ENCODE data around the gene PTER. TPM values are rescaled to one million over a fixed set of nuclear protein-coding genes. Genes with fewer than 3 reads are reported as not detected.

PTER gene
- total RNA-seq, 1 donor from 2014 or later, result 14.2 TPM

- Mint-ChIP-seq H3K27me3 (ENCODE audit: insufficient read depth, low read depth) (no peaks in the 10 kb centered on the region), H3K9me3 (no peaks in the 10 kb centered on the region), H3K4me1 (peaks cover 5% of the 10 kb centered on the region), H3K4me3 (no peak overlapping the region), H3K36me3 (no peaks in the 10 kb centered on the region), H3K27ac (no peak overlapping the region)
- Histone ChIP-seq H4K20me1 (ENCODE audit: low read depth) (no peaks in the 10 kb centered on the region), H3K4me1 (no peaks in the 10 kb centered on the region), H3K4me2 (no peak overlapping the region), H3K9me3 (ENCODE audit: low read depth) (no peaks in the 10 kb centered on the region), H3K27me3 (no peaks in the 10 kb centered on the region), H2AFZ (replicated peaks) (no peak overlapping the region), H3K36me3 (no peaks in the 10 kb centered on the region), H3K9ac (no peak overlapping the region), H3K79me2 (ENCODE audit: low read depth) (no peaks in the 10 kb centered on the region), H3K4me3 (no peak overlapping the region), H3F3A (ENCODE audit: low read depth) (no peaks in the 10 kb centered on the region), H3K27ac (no peak overlapping the region)
- TF ChIP-seq EZH2phosphoT487 (IDR thresholded peaks at IDR 0.05), result no peak
- no peak for TF ChIP-seq EZH2 (IDR thresholded peaks at IDR 0.05)
- TF ChIP-seq, protein P1, sequence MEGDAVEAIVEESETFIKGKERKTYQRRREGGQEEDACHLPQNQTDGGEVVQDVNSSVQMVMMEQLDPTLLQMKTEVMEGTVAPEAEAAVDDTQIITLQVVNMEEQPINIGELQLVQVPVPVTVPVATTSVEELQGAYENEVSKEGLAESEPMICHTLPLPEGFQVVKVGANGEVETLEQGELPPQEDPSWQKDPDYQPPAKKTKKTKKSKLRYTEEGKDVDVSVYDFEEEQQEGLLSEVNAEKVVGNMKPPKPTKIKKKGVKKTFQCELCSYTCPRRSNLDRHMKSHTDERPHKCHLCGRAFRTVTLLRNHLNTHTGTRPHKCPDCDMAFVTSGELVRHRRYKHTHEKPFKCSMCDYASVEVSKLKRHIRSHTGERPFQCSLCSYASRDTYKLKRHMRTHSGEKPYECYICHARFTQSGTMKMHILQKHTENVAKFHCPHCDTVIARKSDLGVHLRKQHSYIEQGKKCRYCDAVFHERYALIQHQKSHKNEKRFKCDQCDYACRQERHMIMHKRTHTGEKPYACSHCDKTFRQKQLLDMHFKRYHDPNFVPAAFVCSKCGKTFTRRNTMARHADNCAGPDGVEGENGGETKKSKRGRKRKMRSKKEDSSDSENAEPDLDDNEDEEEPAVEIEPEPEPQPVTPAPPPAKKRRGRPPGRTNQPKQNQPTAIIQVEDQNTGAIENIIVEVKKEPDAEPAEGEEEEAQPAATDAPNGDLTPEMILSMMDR (IDR thresholded peaks at IDR 0.05), result no peak
- DNase-seq (ENCODE audit: low spot score), result no peak
Observed at GRCh38 chr10:16459423-16459939, 22.7 kb downstream of the PTER start.

- no peaks in the 10 kb centered on the region for H3F3A ChIP-seq (ENCODE audit: low read depth)
- H3K9me3 Mint-ChIP-seq, result no peaks in the 10 kb centered on the region
- no peak for DNase-seq (ENCODE audit: low spot score)
- no peaks in the 10 kb centered on the region for H3K79me2 ChIP-seq (ENCODE audit: low read depth)
- no peak overlapping the region for H3K27ac ChIP-seq
- TF ChIP-seq EZH2phosphoT487 (IDR thresholded peaks at IDR 0.05) (no peak), EZH2 (IDR thresholded peaks at IDR 0.05) (no peak)
- TF ChIP-seq, protein P1 (IDR thresholded peaks at IDR 0.05), result no peak
- no peak overlapping the region for H3K4me3 Mint-ChIP-seq
- no peaks in the 10 kb centered on the region for H3K36me3 ChIP-seq
- no peaks in the 10 kb centered on the region for H3K4me1 ChIP-seq
- H3K4me2 ChIP-seq, result no peak overlapping the region
- no peaks in the 10 kb centered on the region for H3K27me3 Mint-ChIP-seq (ENCODE audit: insufficient read depth, low read depth)
- no peaks in the 10 kb centered on the region for H3K9me3 ChIP-seq (ENCODE audit: low read depth)
- no peaks in the 10 kb centered on the region for H4K20me1 ChIP-seq (ENCODE audit: low read depth)
- H3K9ac ChIP-seq, result no peak overlapping the region
- H3K4me3 ChIP-seq, result no peak overlapping the region
- no peaks in the 10 kb centered on the region for H3K36me3 Mint-ChIP-seq
- H3K4me1 Mint-ChIP-seq, result no peaks in the 10 kb centered on the region
- H2AFZ ChIP-seq (replicated peaks), result no peak overlapping the region
- no peaks in the 10 kb centered on the region for H3K27me3 ChIP-seq
- H3K27ac Mint-ChIP-seq, result no peak overlapping the region
Observed at GRCh38 chr10:16466001-16466400, 29.2 kb downstream of the PTER start.

DNA sequence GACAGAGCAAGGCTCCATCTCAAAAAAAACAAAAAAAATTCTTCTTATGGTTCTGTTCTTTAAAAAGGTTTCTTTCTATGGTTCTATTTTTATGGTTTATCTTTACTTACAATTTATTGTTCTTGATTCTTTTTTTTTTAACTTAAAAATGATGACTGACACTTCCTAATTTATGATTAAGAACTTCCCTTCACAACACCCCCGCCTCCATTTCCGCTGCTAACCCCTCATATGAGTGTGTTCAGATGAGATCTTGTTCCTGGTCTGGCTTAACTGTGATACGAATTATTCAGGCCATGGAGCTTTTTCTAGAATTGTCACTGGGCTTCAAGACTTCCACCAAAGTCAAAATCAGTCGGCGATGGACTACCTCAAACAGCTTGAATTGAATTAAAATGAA lies 33.9 kb downstream of the PTER start:
- H3K9me3 ChIP-seq (ENCODE audit: low read depth), result no peaks in the 10 kb centered on the region
- H3K79me2 ChIP-seq (ENCODE audit: low read depth), result no peaks in the 10 kb centered on the region
- no peaks in the 10 kb centered on the region for H3K36me3 Mint-ChIP-seq
- no peak overlapping the region for H3K9ac ChIP-seq
- no peak overlapping the region for H3K4me2 ChIP-seq
- H3K36me3 ChIP-seq, result no peaks in the 10 kb centered on the region
- H3F3A ChIP-seq (ENCODE audit: low read depth), result no peaks in the 10 kb centered on the region
- H3K27me3 Mint-ChIP-seq (ENCODE audit: insufficient read depth, low read depth), result no peaks in the 10 kb centered on the region
- no peak overlapping the region for H3K4me3 Mint-ChIP-seq
- no peak overlapping the region for H3K27ac Mint-ChIP-seq
- H4K20me1 ChIP-seq (ENCODE audit: low read depth), result no peaks in the 10 kb centered on the region
- H3K27ac ChIP-seq, result no peak overlapping the region
- H3K4me1 Mint-ChIP-seq, result no peaks in the 10 kb centered on the region
- TF ChIP-seq EZH2phosphoT487 (IDR thresholded peaks at IDR 0.05), result no peak
- no peak for TF ChIP-seq EZH2 (IDR thresholded peaks at IDR 0.05)
- H3K4me3 ChIP-seq, result no peak overlapping the region
- H3K27me3 ChIP-seq, result no peaks in the 10 kb centered on the region
- no peaks in the 10 kb centered on the region for H3K4me1 ChIP-seq
- no peaks in the 10 kb centered on the region for H3K9me3 Mint-ChIP-seq
- DNase-seq (ENCODE audit: low spot score), result no peak
- H2AFZ ChIP-seq (replicated peaks), result no peak overlapping the region

GRCh38 chr10:16472828-16473227 lies 36.0 kb downstream of the PTER start:
- Histone ChIP-seq H3K36me3 (no peaks in the 10 kb centered on the region), H3K9ac (no peak overlapping the region), H3K4me2 (no peak overlapping the region), H2AFZ (replicated peaks) (no peak overlapping the region), H3K9me3 (ENCODE audit: low read depth) (no peaks in the 10 kb centered on the region), H3K4me3 (no peak overlapping the region), H3F3A (ENCODE audit: low read depth) (no peaks in the 10 kb centered on the region), H3K4me1 (no peaks in the 10 kb centered on the region), H3K79me2 (ENCODE audit: low read depth) (no peaks in the 10 kb centered on the region), H3K27me3 (no peaks in the 10 kb centered on the region), H3K27ac (no peak overlapping the region), H4K20me1 (ENCODE audit: low read depth) (no peaks in the 10 kb centered on the region)
- Mint-ChIP-seq H3K4me3 (no peak overlapping the region), H3K27me3 (ENCODE audit: insufficient read depth, low read depth) (no peaks in the 10 kb centered on the region), H3K9me3 (no peaks in the 10 kb centered on the region), H3K4me1 (no peaks in the 10 kb centered on the region), H3K27ac (no peak overlapping the region), H3K36me3 (no peaks in the 10 kb centered on the region)
- DNase-seq (ENCODE audit: low spot score), result no peak
- TF ChIP-seq, protein P1 (IDR thresholded peaks at IDR 0.05), result no peak
- TF ChIP-seq EZH2phosphoT487 (IDR thresholded peaks at IDR 0.05) (no peak), EZH2 (IDR thresholded peaks at IDR 0.05) (no peak)

All from neural progenitor cell (in vitro differentiated cells).